PFSK-1 (cell line): ENCODE data around the gene CEP128.

Experiments
- FOXP2 ChIP-seq: optimal IDR thresholded peaks from 2 replicates; pipeline ENCODE3; 2011; ENCODE audit warnings: borderline replicate concordance, control low read depth, inconsistent platforms; ENCODE audit not compliant: insufficient read depth; ENCODE audit errors: extremely low read length, extremely low read depth
- POLR2AphosphoS5 ChIP-seq: IDR thresholded peaks from 2 replicates; pipeline ENCODE4 v1.6.1; 2012; ENCODE audit warnings: low read depth, mild to moderate bottlenecking, control low read depth, low read length, moderate library complexity
- SIN3A ChIP-seq: IDR thresholded peaks from 2 replicates; pipeline ENCODE4 v1.6.1; 2012; ENCODE audit warnings: mild to moderate bottlenecking, low read length, moderate library complexity, borderline replicate concordance; ENCODE audit not compliant: insufficient read depth
- TAF1 ChIP-seq: IDR thresholded peaks from 2 replicates; pipeline ENCODE4 v1.6.1; 2012; ENCODE audit warnings: low read length, control low read depth, borderline replicate concordance; ENCODE audit not compliant: insufficient read depth
- TF ChIP-seq, protein P1 (sequence below), 2 experiments: IDR thresholded peaks; 2 replicates each; pipeline versions ENCODE4 v1.6.1 to v1.8.0; 2011 to 2012; ENCODE audit warnings: low read depth in 2 of 2, low read length in 2 of 2, control low read depth in 1 of 2, inconsistent platforms in 1 of 2, mild to moderate bottlenecking in 1 of 2, moderate library complexity in 1 of 2; ENCODE audit not compliant: insufficient read depth in 1 of 2

DNA sequence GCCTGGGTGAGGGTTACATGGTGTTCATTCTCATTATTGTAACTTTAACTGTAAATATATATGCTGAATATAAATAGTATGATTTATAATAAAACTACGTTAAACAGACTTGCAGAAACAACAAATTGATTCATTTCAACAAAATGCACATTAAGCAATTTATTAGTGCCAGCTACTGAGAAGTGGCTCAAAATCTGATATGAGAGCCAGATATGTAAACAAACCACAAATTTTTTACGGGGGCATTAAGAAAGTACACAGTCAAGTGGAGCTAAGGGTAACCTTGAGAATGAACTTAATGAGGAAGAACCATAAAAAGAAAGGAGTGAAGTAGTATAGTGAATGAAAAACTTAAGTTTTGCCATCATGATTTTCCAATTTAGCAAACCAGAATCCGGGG is 40.3 kb downstream of the CEP128 start:
- no peak for TF ChIP-seq TAF1
- TF ChIP-seq POLR2AphosphoS5 = no peak
- no peak for TF ChIP-seq SIN3A
- TF ChIP-seq, protein P1, sequence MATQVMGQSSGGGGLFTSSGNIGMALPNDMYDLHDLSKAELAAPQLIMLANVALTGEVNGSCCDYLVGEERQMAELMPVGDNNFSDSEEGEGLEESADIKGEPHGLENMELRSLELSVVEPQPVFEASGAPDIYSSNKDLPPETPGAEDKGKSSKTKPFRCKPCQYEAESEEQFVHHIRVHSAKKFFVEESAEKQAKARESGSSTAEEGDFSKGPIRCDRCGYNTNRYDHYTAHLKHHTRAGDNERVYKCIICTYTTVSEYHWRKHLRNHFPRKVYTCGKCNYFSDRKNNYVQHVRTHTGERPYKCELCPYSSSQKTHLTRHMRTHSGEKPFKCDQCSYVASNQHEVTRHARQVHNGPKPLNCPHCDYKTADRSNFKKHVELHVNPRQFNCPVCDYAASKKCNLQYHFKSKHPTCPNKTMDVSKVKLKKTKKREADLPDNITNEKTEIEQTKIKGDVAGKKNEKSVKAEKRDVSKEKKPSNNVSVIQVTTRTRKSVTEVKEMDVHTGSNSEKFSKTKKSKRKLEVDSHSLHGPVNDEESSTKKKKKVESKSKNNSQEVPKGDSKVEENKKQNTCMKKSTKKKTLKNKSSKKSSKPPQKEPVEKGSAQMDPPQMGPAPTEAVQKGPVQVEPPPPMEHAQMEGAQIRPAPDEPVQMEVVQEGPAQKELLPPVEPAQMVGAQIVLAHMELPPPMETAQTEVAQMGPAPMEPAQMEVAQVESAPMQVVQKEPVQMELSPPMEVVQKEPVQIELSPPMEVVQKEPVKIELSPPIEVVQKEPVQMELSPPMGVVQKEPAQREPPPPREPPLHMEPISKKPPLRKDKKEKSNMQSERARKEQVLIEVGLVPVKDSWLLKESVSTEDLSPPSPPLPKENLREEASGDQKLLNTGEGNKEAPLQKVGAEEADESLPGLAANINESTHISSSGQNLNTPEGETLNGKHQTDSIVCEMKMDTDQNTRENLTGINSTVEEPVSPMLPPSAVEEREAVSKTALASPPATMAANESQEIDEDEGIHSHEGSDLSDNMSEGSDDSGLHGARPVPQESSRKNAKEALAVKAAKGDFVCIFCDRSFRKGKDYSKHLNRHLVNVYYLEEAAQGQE (IDR thresholded peaks at IDR 0.05; ENCODE audit: insufficient read depth in 1 of 2, low read depth in 2 of 2, low read length in 2 of 2) = no peak
- no peak for TF ChIP-seq FOXP2
